H1 (cell line): Measurements from ENCODE around the gene CAVIN4. TPM values are rescaled to one million over a fixed set of nuclear protein-coding genes. Genes with fewer than 3 reads are reported as not detected.

Experiments
- CTCF ChIA-PET: fragments of 300-600 bp; sonication (Branson Sonifier 250); formaldehyde crosslinking; loops from one replicate; lab custom pipeline; 2021; ENCODE audit not compliant: partially characterized antibody; lab: Charles Lee
- POLR2A ChIA-PET: fragments of 300-600 bp; sonication (Branson Sonifier 250); formaldehyde crosslinking; loops from one replicate; lab custom pipeline; 2021; ENCODE audit warnings: inconsistent platforms; ENCODE audit not compliant: partially characterized antibody; lab: Charles Lee
- DNase-seq, 2 experiments: peaks; one replicate each; pipeline versions ENCODE4 v3.0.0 to v3.0.0-alpha.2; 2010 to 2022; ENCODE audit warnings: low spot score in 2 of 2, low read depth in 1 of 2, mixed read lengths in 1 of 2
- FAIRE-seq: peaks from 2 replicates; lab custom pipeline; 2011; peaks lifted over from hg19 to GRCh38; lab: Jason Lieb, UNC
- H2AFZ ChIP-seq: 2 replicates; pipeline ENCODE4 v1.8.1; 2012; ENCODE audit warnings: low read length, inconsistent platforms
- H2AK5ac ChIP-seq: 2 replicates; pipeline ENCODE4 v1.6.1; 2013; ENCODE audit warnings: low read depth, low read length
- H2BK120ac ChIP-seq: replicated peaks from 2 replicates; pipeline ENCODE3; 2013; ENCODE audit warnings: low read depth, low read length, inconsistent platforms
- H2BK12ac ChIP-seq: 2 replicates; pipeline ENCODE4 v1.6.1; 2013; ENCODE audit warnings: low read depth, low read length
- H2BK15ac ChIP-seq: 2 replicates; pipeline ENCODE4 v1.6.1; 2013; ENCODE audit warnings: low read length
- H2BK20ac ChIP-seq: 2 replicates; pipeline ENCODE4 v1.6.1; 2013; ENCODE audit warnings: low read length
- H2BK5ac ChIP-seq: 2 replicates; pipeline ENCODE4 v1.6.1; 2013; ENCODE audit warnings: low read depth, low read length
- H3K14ac ChIP-seq: 2 replicates; pipeline ENCODE4 v1.6.1; 2013; ENCODE audit warnings: inconsistent platforms; ENCODE audit not compliant: insufficient read length
- H3K18ac ChIP-seq: 2 replicates; pipeline ENCODE4 v1.6.1; 2013; ENCODE audit warnings: low read length; ENCODE audit errors: extremely low read depth
- H3K23ac ChIP-seq: 2 replicates; pipeline ENCODE4 v1.6.1; 2013; ENCODE audit warnings: inconsistent platforms; ENCODE audit not compliant: insufficient read length
- H3K23me2 ChIP-seq: 2 replicates; pipeline ENCODE4 v1.6.1; 2013; ENCODE audit warnings: low read depth, low read length
- H3K27ac ChIP-seq: 2 replicates; pipeline ENCODE4 v1.6.1; 2011; ENCODE audit warnings: low read depth, low read length, inconsistent platforms
- H3K27me3 ChIP-seq, 4 experiments: replicated peaks in 1 of 4; 1 replicate in 1 of 4; 2 replicates in 3 of 4; pipeline versions ENCODE4 v1.6.1 to v1.8.1; 2011 to 2013; ENCODE audit warnings: low read length in 3 of 4, mild to moderate bottlenecking in 3 of 4, inconsistent platforms in 2 of 4, mixed read lengths in 2 of 4, moderate library complexity in 1 of 4; ENCODE audit not compliant: control insufficient read depth in 3 of 4, insufficient read depth in 3 of 4; ENCODE audit errors: extremely low read depth in 1 of 4
- H3K36me3 ChIP-seq, 4 experiments: 2 replicates each; pipeline versions ENCODE4 v1.6.1 to v1.8.1; 2011 to 2013; ENCODE audit warnings: mild to moderate bottlenecking in 4 of 4, low read length in 3 of 4, moderate library complexity in 2 of 4, control low read depth in 1 of 4, inconsistent platforms in 1 of 4; ENCODE audit not compliant: insufficient read depth in 4 of 4, control insufficient read depth in 2 of 4
- H3K4ac ChIP-seq: replicated peaks from 2 replicates; pipeline ENCODE3; 2013; ENCODE audit warnings: low read length, low read depth, mixed read lengths, inconsistent platforms; ENCODE audit not compliant: insufficient read length
- H3K4me1 ChIP-seq, 4 experiments: replicated peaks in 1 of 4; 1 replicate in 1 of 4; 2 replicates in 3 of 4; pipeline versions ENCODE4 v1.6.1 to v1.8.1; 2011 to 2013; ENCODE audit warnings: low read length in 3 of 4, inconsistent platforms in 2 of 4, mixed read lengths in 1 of 4; ENCODE audit not compliant: insufficient read depth in 4 of 4, control insufficient read depth in 3 of 4
- H3K4me2 ChIP-seq, 2 experiments: 2 replicates each; pipeline versions ENCODE4 v1.6.1 to v1.8.1; 2011 to 2013; ENCODE audit warnings: low read depth in 2 of 2, low read length in 2 of 2, control low read depth in 1 of 2, inconsistent platforms in 1 of 2, mild to moderate bottlenecking in 1 of 2; ENCODE audit not compliant: insufficient read depth in 1 of 2
- H3K4me3 ChIP-seq, 4 experiments: fragments of 200-600, 300-600 bp in 1 of 4; sonication (generic), shearing (Covaris generic), sonication (Bioruptor Twin) in 1 of 4; 2 replicates each; pipeline versions ENCODE4 v1.5.1 to v1.8.1; 2011 to 2016; ENCODE audit warnings: low read length in 4 of 4, low read depth in 3 of 4, control low read depth in 2 of 4, inconsistent platforms in 2 of 4, mild to moderate bottlenecking in 2 of 4, mixed read lengths in 1 of 4, moderate library complexity in 1 of 4; ENCODE audit not compliant: insufficient read depth in 2 of 4; ENCODE audit errors: extremely low read depth in 1 of 4
- H3K56ac ChIP-seq: replicated peaks from 2 replicates; pipeline ENCODE3; 2013; ENCODE audit warnings: low read depth, mild to moderate bottlenecking, mixed read lengths, low read length, inconsistent platforms; ENCODE audit not compliant: insufficient read length
- H3K79me1 ChIP-seq: 2 replicates; pipeline ENCODE4 v1.6.1; 2013; ENCODE audit warnings: low read depth, low read length, control low read depth
- H3K79me2 ChIP-seq, 2 experiments: 2 replicates each; pipeline versions ENCODE4 v1.6.1 to v1.8.1; 2012 to 2013; ENCODE audit warnings: low read length in 2 of 2, mild to moderate bottlenecking in 2 of 2, inconsistent platforms in 1 of 2; ENCODE audit not compliant: insufficient read depth in 2 of 2, control insufficient read depth in 1 of 2
- H3K9ac ChIP-seq, 4 experiments: replicated peaks in 1 of 4; 1 replicate in 1 of 4; 2 replicates in 3 of 4; pipeline versions ENCODE4 v1.6.1 to v1.8.1; 2011 to 2013; ENCODE audit warnings: low read depth in 3 of 4, low read length in 3 of 4, control low read depth in 2 of 4, mild to moderate bottlenecking in 2 of 4, moderate library complexity in 2 of 4, inconsistent platforms in 1 of 4; ENCODE audit errors: extremely low read depth in 1 of 4
- H3K9me3 ChIP-seq, 2 experiments: 2 replicates each; pipeline versions ENCODE4 v1.6.1 to v1.8.1; 2012 to 2013; ENCODE audit warnings: mild to moderate bottlenecking in 2 of 2, moderate library complexity in 2 of 2, control low read depth in 1 of 2, inconsistent platforms in 1 of 2, low read depth in 1 of 2, low read length in 1 of 2, mixed read lengths in 1 of 2; ENCODE audit not compliant: insufficient read depth in 2 of 2
- H4K20me1 ChIP-seq, 2 experiments: replicated peaks in 1 of 2; 2 replicates each; pipeline versions ENCODE3 to v1.8.1; 2011 to 2013; ENCODE audit warnings: inconsistent platforms in 2 of 2, low read length in 2 of 2, mild to moderate bottlenecking in 1 of 2; ENCODE audit not compliant: insufficient read depth in 2 of 2, control insufficient read depth in 1 of 2
- H4K5ac ChIP-seq: 2 replicates; pipeline ENCODE4 v1.6.1; 2013; ENCODE audit warnings: low read length, low read depth, mixed read lengths, inconsistent platforms; ENCODE audit not compliant: insufficient read length
- H4K8ac ChIP-seq: 2 replicates; pipeline ENCODE4 v1.8.0; 2013; ENCODE audit warnings: mild to moderate bottlenecking, moderate library complexity, low read length, inconsistent platforms; ENCODE audit not compliant: insufficient read depth; ENCODE audit errors: extremely low read depth
- H4K91ac ChIP-seq: replicated peaks from 2 replicates; pipeline ENCODE3; 2013; ENCODE audit warnings: low read length, mixed read lengths, inconsistent platforms; ENCODE audit not compliant: insufficient read length
- BRCA1 ChIP-seq: IDR thresholded peaks from 2 replicates; pipeline ENCODE4 v1.6.1; 2012; ENCODE audit warnings: low read depth, low read length, improper control_type of control experiment
- CEBPB ChIP-seq: IDR thresholded peaks from 2 replicates; pipeline ENCODE4 v1.6.1; 2012; ENCODE audit warnings: low read depth, low read length
- CHD2 ChIP-seq: IDR thresholded peaks from 2 replicates; pipeline ENCODE4 v1.6.1; 2012; ENCODE audit warnings: low read length, improper control_type of control experiment
- CTCF ChIP-seq, 3 experiments: IDR thresholded peaks; 1 replicate in 2 of 3; 2 replicates in 1 of 3; pipeline versions ENCODE4 v1.5.1 to v1.6.1; 2011; ENCODE audit warnings: low read length in 3 of 3, mild to moderate bottlenecking in 3 of 3, inconsistent platforms in 2 of 3, low read depth in 1 of 3, moderate library complexity in 1 of 3; ENCODE audit not compliant: insufficient read depth in 1 of 3; ENCODE audit errors: control extremely low read depth in 1 of 3
- GABPA ChIP-seq: IDR thresholded peaks from 2 replicates; pipeline ENCODE4 v1.6.1; 2011; ENCODE audit warnings: mild to moderate bottlenecking, low read length, moderate library complexity, borderline replicate concordance; ENCODE audit not compliant: insufficient read depth
- HDAC6 ChIP-seq: IDR thresholded peaks from one replicate; pipeline ENCODE4 v1.7.1; 2012; ENCODE audit warnings: low read depth, mild to moderate bottlenecking, inconsistent platforms, low read length, moderate library complexity
- KDM4A ChIP-seq: IDR thresholded peaks from one replicate; pipeline ENCODE4 v1.7.1; 2012; ENCODE audit warnings: low read depth, mild to moderate bottlenecking, moderate library complexity, low read length, inconsistent platforms; ENCODE audit not compliant: severe bottlenecking
- SP2 ChIP-seq: IDR thresholded peaks from 2 replicates; pipeline ENCODE4 v1.6.1; 2012; ENCODE audit warnings: mild to moderate bottlenecking, low read length, inconsistent platforms
- TEAD4 ChIP-seq: IDR thresholded peaks from 2 replicates; pipeline ENCODE4 v1.6.1; 2012; ENCODE audit warnings: low read depth, low read length, inconsistent platforms, mixed read lengths
- WGBS, 2 experiments: shearing (Covaris generic) in 1 of 2; methylation state at CpG; one replicate each; pipeline versions ENCODE4 v1.1.6 to v1.1.7; 2013 to 2015; ENCODE audit warnings: low lambda C conversion rate in 2 of 2, mixed read lengths in 2 of 2, inconsistent platforms in 1 of 2, low coverage in 1 of 2, missing lambda C conversion rate in 1 of 2; ENCODE audit not compliant: insufficient replicate concordance in 2 of 2, insufficient coverage in 1 of 2, insufficient read length in 1 of 2; ENCODE audit errors: extremely low coverage in 1 of 2, missing lambda C conversion rate in 1 of 2; 5-methylcytosine and 5-hydroxymethylcytosine counted together
- polyA plus RNA-seq, 7 experiments: library from polyadenylated mRNA; depleted of rRNA in 3 of 7; stranded (reverse) in 5 of 7; unstranded in 2 of 7; fragments of >200 nt in 5 of 7; fragments of 200-250 nt in 2 of 7; gene quantifications; 1 replicate in 5 of 7; 2 replicates in 1 of 7; 4 replicates in 1 of 7; pipeline versions ENCODE4 v1.2.1 to v1.2.3, GENCODE V29; 2011 to 2013; ENCODE audit warnings: missing spikeins in 2 of 7, mixed read lengths in 2 of 7
- total RNA-seq: library from RNA; stranded (reverse); fragmentation: NEBNext Ultra II Directional; extraction: Animal tissue kit (Norgen Biotek cat#: 25700); gene quantifications from 2 replicates; pipeline ENCODE4 v1.2.1, GENCODE V29; 2021

CAVIN4 gene
- total and polyA plus RNA-seq, 2 of the 8 experiments (the other 6 are each of a cell fraction or from before 2014, with no cell fraction given): 2.3 to 9.1 TPM

- no peak overlapping the region for H3K27ac ChIP-seq
- CTCF ChIA-PET: no interaction called here
- no peak overlapping the region for H4K5ac ChIP-seq
- H3K79me1 ChIP-seq: no peaks in the 10 kb centered on the region
- no peak overlapping the region for H3K9ac ChIP-seq
- H3K4me2 ChIP-seq: no peak overlapping the region
- H3K23ac ChIP-seq: no peak overlapping the region
- FAIRE-seq: no peak
- peaks cover 1 to 2% of the 10 kb centered on the region in 2 experiments for H4K20me1 ChIP-seq
- no peak overlapping the region for H2BK20ac ChIP-seq
- H3K23me2 ChIP-seq: no peaks in the 10 kb centered on the region
- TF ChIP-seq CHD2 (no peak), KDM4A (no peak), BRCA1 (no peak), HDAC6 (no peak), CTCF (IDR thresholded peaks at IDR 0.05; ENCODE audit: control extremely low read depth in 1 of 3, insufficient read depth in 1 of 3, low read depth in 1 of 3, low read length in 3 of 3) (no peak), SP2 (no peak), GABPA (no peak), CEBPB (no peak), TEAD4 (no peak)
- TF ChIP-seq, all 59 proteins: peak for 0
- Histone ChIP-seq H2AK5ac (no peak overlapping the region), H2BK15ac (no peak overlapping the region), H4K91ac (no peak overlapping the region), H2BK5ac (no peak overlapping the region), H3K27me3 (no peaks in the 10 kb centered on the region), H3K4me3 (no peak overlapping the region), H3K56ac (no peak overlapping the region), H3K18ac (no peak overlapping the region), H3K4ac (no peak overlapping the region), H4K8ac (no peak overlapping the region), H3K79me2 (no peaks in the 10 kb centered on the region), H3K14ac (no peak overlapping the region), H3K4me1 (no peaks in the 10 kb centered on the region), H2BK120ac (no peak overlapping the region), H3K36me3 (peaks cover 2 to 72% (median 25%) of the 10 kb centered on the region in 4 experiments; a peak in 7 of 8 replicates), H2AFZ (no peak overlapping the region), H2BK12ac (no peak overlapping the region), H3K9me3 (no peaks in the 10 kb centered on the region)
- WGBS, 2 experiments: 94% methylated on average over 1 of the region's 1 CpG; no CpG with 5 or more reads in 1 of the 2 experiments
- POLR2A ChIA-PET: interaction anchor here (1.1 kb wide), 1 partner anchor 106 kb away, joined by 3 read pairs; the partner anchor contains the start of gene TMEFF1
- DNase-seq: no peak
Measured at GRCh38 chr9:100578610-100579009, 731 bp downstream of the CAVIN4 start.
